GM23338 (cell line): ENCODE data around the gene NGEF. TPM values are rescaled to one million over a fixed set of nuclear protein-coding genes. Genes with fewer than 3 reads are reported as not detected.

Experiments used
- ATAC-seq: fragments of 200-7000 bp; cut with Tn5 transposase; 3 replicates; pipeline ENCODE4 v1.9.1; 2020
- DNase-seq: peaks from one replicate; pipeline ENCODE4 v3.0.0-alpha.2; 2015; ENCODE audit warnings: low spot score
- H2AFZ ChIP-seq: fragments of 200-600 bp; sonication (generic); 2 replicates; pipeline ENCODE4 v1.8.0; 2016; ENCODE audit warnings: antibody characterized with exemption, mild to moderate bottlenecking, moderate library complexity
- H3F3A ChIP-seq: fragments of 200-600 bp; sonication (generic); replicated peaks from 2 replicates; pipeline ENCODE4 v1.8.0; 2017; ENCODE audit warnings: antibody characterized with exemption, mixed run types, low read depth
- H3K27ac ChIP-seq: fragments of 200-600 bp; sonication (generic); 2 replicates; pipeline ENCODE4 v1.6.1; 2016; ENCODE audit warnings: low read depth
- H3K27me3 ChIP-seq: fragments of 200-600 bp; sonication (generic); 2 replicates; pipeline ENCODE4 v1.8.0; 2016; ENCODE audit warnings: mild to moderate bottlenecking, mixed run types, moderate library complexity; ENCODE audit not compliant: insufficient read depth
- H3K36me3 ChIP-seq: fragments of 200-600 bp; sonication (generic); 2 replicates; pipeline ENCODE4 v1.8.0; 2016; ENCODE audit warnings: mild to moderate bottlenecking; ENCODE audit not compliant: insufficient read depth
- H3K4me1 ChIP-seq: fragments of 200-600 bp; sonication (generic); 2 replicates; pipeline ENCODE4 v1.8.0; 2016; ENCODE audit warnings: mild to moderate bottlenecking, moderate library complexity; ENCODE audit not compliant: insufficient read depth
- H3K4me2 ChIP-seq: fragments of 200-600 bp; sonication (generic); 2 replicates; pipeline ENCODE4 v1.7.1; 2017; ENCODE audit warnings: mixed run types
- H3K4me3 ChIP-seq: fragments of 200-600 bp; sonication (generic); 2 replicates; pipeline ENCODE4 v1.6.1; 2016; ENCODE audit warnings: mixed run types
- H3K79me2 ChIP-seq: fragments of 200-600 bp; sonication (generic); replicated peaks from 2 replicates; pipeline ENCODE4 v1.8.0; 2017; ENCODE audit warnings: mild to moderate bottlenecking; ENCODE audit not compliant: insufficient read depth
- H3K9me2 ChIP-seq: fragments of 200-600 bp; sonication (generic); 2 replicates; pipeline ENCODE4 v1.8.0; 2017; ENCODE audit not compliant: insufficient read depth
- H4K20me1 ChIP-seq: fragments of 200-600 bp; sonication (generic); replicated peaks from 2 replicates; pipeline ENCODE4 v1.8.0; 2017; ENCODE audit warnings: mild to moderate bottlenecking; ENCODE audit not compliant: insufficient read depth
- H3K27ac Mint-ChIP-seq: 2 replicates; pipeline ENCODE4 v1.8.0; 2020; ENCODE audit warnings: inconsistent platforms, mild to moderate bottlenecking, moderate library complexity, mixed read lengths
- H3K27me3 Mint-ChIP-seq: 3 replicates; pipeline ENCODE4 v1.8.0; 2022; ENCODE audit warnings: low read depth, mild to moderate bottlenecking, moderate library complexity, mixed read lengths, inconsistent platforms; ENCODE audit not compliant: insufficient read depth, poor library complexity
- H3K36me3 Mint-ChIP-seq: 3 replicates; pipeline ENCODE4 v1.8.0; 2021; ENCODE audit warnings: low read depth, mild to moderate bottlenecking, inconsistent platforms, moderate library complexity, mixed read lengths
- H3K4me1 Mint-ChIP-seq: 3 replicates; pipeline ENCODE4 v1.8.0; 2020; ENCODE audit warnings: mild to moderate bottlenecking, inconsistent platforms, mixed read lengths
- H3K4me3 Mint-ChIP-seq: 3 replicates; pipeline ENCODE4 v1.8.0; 2021; ENCODE audit warnings: moderate library complexity, mild to moderate bottlenecking, inconsistent platforms, mixed read lengths
- H3K9me3 Mint-ChIP-seq: 3 replicates; pipeline ENCODE4 v1.8.0; 2020; ENCODE audit warnings: moderate library complexity, mild to moderate bottlenecking, inconsistent platforms, mixed read lengths
- CREB1 ChIP-seq: fragments of 250-450 bp; sonication (Bioruptor Pico); IDR thresholded peaks from 2 replicates; pipeline ENCODE4 v1.5.0; 2020; ENCODE audit warnings: low read depth, mild to moderate bottlenecking, moderate library complexity
- CTCF ChIP-seq, 2 experiments: fragments of 200-600 bp in 1 of 2; sonication (generic) in 1 of 2; conservative IDR thresholded peaks; 2 replicates each; pipeline versions ENCODE4 v1.5.1 to v1.6.1; 2016 to 2017; ENCODE audit warnings: antibody characterized with exemption in 2 of 2, low read depth in 2 of 2, mild to moderate bottlenecking in 2 of 2, moderate library complexity in 1 of 2
- ETS1 ChIP-seq: IDR thresholded peaks from 2 replicates; pipeline ENCODE4 v1.6.1; 2016; ENCODE audit warnings: antibody characterized with exemption
- EZH2 ChIP-seq: fragments of 200-600 bp; sonication (generic); IDR thresholded peaks from one replicate; pipeline ENCODE4 v1.8.0; 2017; ENCODE audit warnings: antibody characterized with exemption, mild to moderate bottlenecking, low read depth; ENCODE audit not compliant: unreplicated experiment
- EZH2phosphoT487 ChIP-seq: fragments of 200-600 bp; sonication (generic); IDR thresholded peaks from one replicate; pipeline ENCODE4 v1.8.1; 2018; ENCODE audit warnings: antibody characterized with exemption; ENCODE audit not compliant: unreplicated experiment
- JUNB ChIP-seq: IDR thresholded peaks from one replicate; pipeline ENCODE4 v1.6.1; 2016; ENCODE audit warnings: antibody characterized with exemption; ENCODE audit not compliant: unreplicated experiment
- NANOG ChIP-seq: IDR thresholded peaks from 2 replicates; pipeline ENCODE4 v1.6.1; 2016; ENCODE audit warnings: antibody characterized with exemption, borderline replicate concordance
- POLR2AphosphoS5 ChIP-seq: IDR thresholded peaks from 2 replicates; pipeline ENCODE4 v1.6.1; 2016; ENCODE audit warnings: antibody characterized with exemption, low read depth
- STAT1 ChIP-seq: IDR thresholded peaks from one replicate; pipeline ENCODE4 v1.6.1; 2016; ENCODE audit warnings: antibody characterized with exemption; ENCODE audit not compliant: unreplicated experiment
- ZNF114 ChIP-seq: fragments of 250-450 bp; sonication (Bioruptor Pico); IDR thresholded peaks from 2 replicates; pipeline ENCODE4 v1.5.0; 2020; ENCODE audit warnings: mild to moderate bottlenecking, moderate library complexity
- ZNF331 ChIP-seq: fragments of 250-450 bp; sonication (Bioruptor Pico); IDR thresholded peaks from 2 replicates; pipeline ENCODE4 v1.5.0; 2020; ENCODE audit warnings: low read depth, mild to moderate bottlenecking, moderate library complexity
- ZNF462 ChIP-seq: fragments of 250-450 bp; sonication (Bioruptor Pico); IDR thresholded peaks from 2 replicates; pipeline ENCODE4 v1.5.0; 2020; ENCODE audit warnings: mild to moderate bottlenecking, moderate library complexity
- polyA plus RNA-seq: library from polyadenylated mRNA; unstranded; fragments of >200 nt; fragmentation: Nextera tagmentation; extraction: Ambion mirVana; gene quantifications from 2 replicates; pipeline ENCODE4 v1.2.1, GENCODE V29; 2016
- total RNA-seq: library from RNA; depleted of rRNA; stranded (reverse); fragments of >200 nt; shearing (Covaris generic); gene quantifications from 2 replicates; pipeline ENCODE4 v1.2.3, GENCODE V29; 2014
- TF ChIP-seq, protein P1 (sequence below): IDR thresholded peaks from one replicate; pipeline ENCODE4 v1.6.1; 2018; ENCODE audit warnings: antibody characterized with exemption; ENCODE audit not compliant: unreplicated experiment

Gene NGEF
- total and polyA plus RNA-seq, 2 experiments from 2014 or later: 1.8 to 5.4 TPM

DNA sequence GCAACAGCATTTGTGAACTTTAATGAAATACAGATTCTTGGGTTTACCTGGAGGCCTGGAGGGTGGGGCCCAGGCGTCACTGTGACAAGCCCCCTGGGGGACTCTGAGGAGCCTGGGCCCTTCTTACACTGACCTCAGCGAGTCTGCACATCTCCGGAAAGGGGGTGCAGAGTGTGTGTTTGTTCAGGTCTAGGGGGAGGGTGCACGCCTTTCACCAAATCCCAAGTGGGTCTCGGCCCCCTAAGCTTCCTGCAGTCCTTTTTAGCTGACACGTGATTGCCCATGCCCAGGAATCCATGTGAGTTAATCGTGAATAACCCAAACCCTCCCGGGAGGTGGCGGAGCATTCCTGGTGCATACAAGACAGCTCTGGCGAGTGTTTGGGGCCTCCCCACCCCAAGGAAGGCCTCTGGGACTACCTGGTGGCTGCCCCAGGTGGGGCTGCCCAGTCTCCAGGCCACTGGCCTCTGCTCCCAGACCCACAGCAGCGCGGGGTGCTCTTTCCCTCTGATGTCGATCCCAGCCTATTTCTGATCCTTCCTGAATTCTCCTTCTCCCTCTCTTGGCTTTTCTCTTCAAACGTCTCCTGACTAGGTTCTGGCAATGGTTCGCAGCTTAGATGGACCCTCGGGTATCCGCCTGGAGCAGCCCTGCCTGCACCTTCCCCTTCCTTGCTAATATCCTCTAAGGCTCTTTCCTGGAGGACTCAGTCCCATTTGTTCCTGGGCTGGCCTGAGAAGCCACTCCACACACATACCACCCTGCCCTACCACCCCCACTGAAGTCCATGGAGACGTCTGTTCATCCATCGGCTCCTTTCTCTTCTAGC is 10.0 kb downstream of the NGEF start:
- no peaks in the 10 kb centered on the region for H3K36me3 Mint-ChIP-seq
- Histone ChIP-seq H3K4me3 (no peak overlapping the region), H3F3A (no peaks in the 10 kb centered on the region), H3K27ac (no peak overlapping the region), H3K79me2 (no peaks in the 10 kb centered on the region), H3K36me3 (no peaks in the 10 kb centered on the region), H2AFZ (peak overlapping the region; percentile 38; the same call in 1 of the 2 replicates), H3K4me2 (no peak overlapping the region), H4K20me1 (no peaks in the 10 kb centered on the region), H3K27me3 (no peaks in the 10 kb centered on the region), H3K9me2 (no peaks in the 10 kb centered on the region), H3K4me1 (no peaks in the 10 kb centered on the region)
- peaks cover 13% of the 10 kb centered on the region for H3K27me3 Mint-ChIP-seq
- H3K27ac Mint-ChIP-seq: no peak overlapping the region
- no peak for ATAC-seq
- H3K9me3 Mint-ChIP-seq: no peaks in the 10 kb centered on the region
- peaks cover 2% of the 10 kb centered on the region; the same call in 1 of the 3 replicates for H3K4me1 Mint-ChIP-seq
- DNase-seq: no peak
- TF ChIP-seq EZH2phosphoT487 (no peak), ZNF114 (CRISPR knock-in tag) (no peak), NANOG (no peak), CREB1 (no peak), ZNF462 (CRISPR knock-in tag) (no peak), CTCF (conservative IDR thresholded peaks at IDR 0.05; ENCODE audit: low read depth in 2 of 2) (no peak), ETS1 (no peak), POLR2AphosphoS5 (no peak), ZNF331 (CRISPR knock-in tag) (no peak), STAT1 (no peak), JUNB (no peak), EZH2 (no peak)
- TF ChIP-seq, protein P1, sequence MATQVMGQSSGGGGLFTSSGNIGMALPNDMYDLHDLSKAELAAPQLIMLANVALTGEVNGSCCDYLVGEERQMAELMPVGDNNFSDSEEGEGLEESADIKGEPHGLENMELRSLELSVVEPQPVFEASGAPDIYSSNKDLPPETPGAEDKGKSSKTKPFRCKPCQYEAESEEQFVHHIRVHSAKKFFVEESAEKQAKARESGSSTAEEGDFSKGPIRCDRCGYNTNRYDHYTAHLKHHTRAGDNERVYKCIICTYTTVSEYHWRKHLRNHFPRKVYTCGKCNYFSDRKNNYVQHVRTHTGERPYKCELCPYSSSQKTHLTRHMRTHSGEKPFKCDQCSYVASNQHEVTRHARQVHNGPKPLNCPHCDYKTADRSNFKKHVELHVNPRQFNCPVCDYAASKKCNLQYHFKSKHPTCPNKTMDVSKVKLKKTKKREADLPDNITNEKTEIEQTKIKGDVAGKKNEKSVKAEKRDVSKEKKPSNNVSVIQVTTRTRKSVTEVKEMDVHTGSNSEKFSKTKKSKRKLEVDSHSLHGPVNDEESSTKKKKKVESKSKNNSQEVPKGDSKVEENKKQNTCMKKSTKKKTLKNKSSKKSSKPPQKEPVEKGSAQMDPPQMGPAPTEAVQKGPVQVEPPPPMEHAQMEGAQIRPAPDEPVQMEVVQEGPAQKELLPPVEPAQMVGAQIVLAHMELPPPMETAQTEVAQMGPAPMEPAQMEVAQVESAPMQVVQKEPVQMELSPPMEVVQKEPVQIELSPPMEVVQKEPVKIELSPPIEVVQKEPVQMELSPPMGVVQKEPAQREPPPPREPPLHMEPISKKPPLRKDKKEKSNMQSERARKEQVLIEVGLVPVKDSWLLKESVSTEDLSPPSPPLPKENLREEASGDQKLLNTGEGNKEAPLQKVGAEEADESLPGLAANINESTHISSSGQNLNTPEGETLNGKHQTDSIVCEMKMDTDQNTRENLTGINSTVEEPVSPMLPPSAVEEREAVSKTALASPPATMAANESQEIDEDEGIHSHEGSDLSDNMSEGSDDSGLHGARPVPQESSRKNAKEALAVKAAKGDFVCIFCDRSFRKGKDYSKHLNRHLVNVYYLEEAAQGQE: no peak
- no peak overlapping the region for H3K4me3 Mint-ChIP-seq
